Heart left ventricle (tissue), 16 donors: Measurements from ENCODE around the gene PGA4. TPM values are rescaled to one million over a fixed set of nuclear protein-coding genes. Genes with fewer than 3 reads are reported as not detected.

Experiments used
- ATAC-seq, 4 donors: fragments of 200-7000 bp; cut with Tn5 transposase; one replicate each; pipeline ENCODE4 v1.9.1; 2020 to 2022; ENCODE audit warnings: moderate library complexity in 4 of 4, mild to moderate bottlenecking in 3 of 4, moderate number of reproducible peaks in 1 of 4
- DNase-seq, 5 donors: peaks; one replicate each; pipeline ENCODE4 v3.0.0-alpha.2; 2020
- H3K27ac ChIP-seq, 12 donors: fragments of 200-600 bp; sonication (generic) in 4 of 12; one replicate each; pipeline versions ENCODE4 v1.5.0 to v1.8.0; 2016 to 2022; ENCODE audit warnings: mild to moderate bottlenecking in 2 of 12
- H3K27me3 ChIP-seq, 9 donors: fragments of 200-600 bp; sonication (generic) in 2 of 9; one replicate each; pipeline versions ENCODE4 v1.5.1 to v1.8.0; 2016 to 2022; ENCODE audit warnings: mild to moderate bottlenecking in 3 of 9
- H3K36me3 ChIP-seq, 9 donors: fragments of 200-600 bp; sonication (generic) in 2 of 9; one replicate each; pipeline versions ENCODE4 v1.5.0 to v1.8.0; 2018 to 2022; ENCODE audit warnings: mild to moderate bottlenecking in 2 of 9
- H3K4me1 ChIP-seq, 12 donors: fragments of 200-600 bp; sonication (generic) in 4 of 12; one replicate each; pipeline versions ENCODE4 v1.5.0 to v1.8.0; 2016 to 2022; ENCODE audit warnings: mild to moderate bottlenecking in 3 of 12
- H3K4me3 ChIP-seq, 12 donors: fragments of 200-600 bp; sonication (generic) in 4 of 12; one replicate each; pipeline versions ENCODE4 v1.5.0 to v1.8.0; 2017 to 2022; ENCODE audit warnings: mild to moderate bottlenecking in 9 of 12, moderate library complexity in 4 of 12
- H3K9me3 ChIP-seq, 12 donors: fragments of 200-600 bp; sonication (generic) in 4 of 12; one replicate each; pipeline versions ENCODE4 v1.5.0 to v1.8.0; 2016 to 2022; ENCODE audit warnings: mild to moderate bottlenecking in 1 of 12
- POLR2A ChIP-seq, 2 donors: fragments of 450-650 bp; IDR thresholded peaks; one replicate each; pipeline ENCODE4 v1.6.1; 2017; ENCODE audit warnings: antibody characterized with exemption in 2 of 2, mild to moderate bottlenecking in 2 of 2, moderate library complexity in 2 of 2
- WGBS, 4 donors: extraction: QIAGEN DNeasy Blood & Tissue Kit in 2 of 4; methylation state at CpG; one replicate each; pipeline versions ENCODE4 v1.1.5 to v1.1.7; 2013 to 2018; 5-methylcytosine and 5-hydroxymethylcytosine counted together
- intact Hi-C, 10 donors: fragments of 100-400 bp; cut with DNase I; formaldehyde crosslinking; loops; one replicate each; pipeline versions ENCODE4 v1.11.1 to v1.14.2; 2022
- polyA plus RNA-seq, 2 donors: library from polyadenylated mRNA; stranded (reverse); fragments of 200-250 nt; gene quantifications; one replicate each; pipeline ENCODE4 v1.2.3, GENCODE V29; 2013
- total RNA-seq, 9 donors: library from RNA; depleted of rRNA in 2 of 9; stranded (reverse); fragments of >200 nt in 2 of 9; fragmentation: NEBNext Ultra II Directional in 3 of 9; extraction: Animal tissue kit (Norgen Biotek cat#: 25700) in 3 of 9; gene quantifications; one replicate each; pipeline versions ENCODE4 v1.1.0 to v1.2.4, GENCODE V29; 2016 to 2023
- TF ChIP-seq, protein P1 (sequence below), 12 donors: fragments of 200-600 bp; sonication (generic) in 4 of 12; IDR thresholded peaks; one replicate each; pipeline versions ENCODE4 v1.5.0 to v1.8.0; 2018 to 2022; ENCODE audit warnings: antibody characterized with exemption in 12 of 12, mild to moderate bottlenecking in 5 of 12
- donor health status: ischemic (EF 13 %, LVEDD 7.1; RV severe dilation, severe dysfunction).
- donor health status: healthy with polysubstance abuse.
- donor health status: DM: no; HTN: yes; CAD: no.
- donor health status: DM: no; HTN: no; CAD: no.
- donor health status: ischemic (EF 25% LVEDD 6.9; RV normal size, moderate dysfunction).
- donor health status: ischemic (EF 25% LVEDD 5.7; RV mildly dilated, moderate dysfunction).
- donor health status: healthy.
- donor health status: DM: yes; HTN: yes; CAD: no.
- donor health status: ischemic (EF 35%, LVEDD 5.7; RV mildly dilated, moderate dysfunction).
- donor health status: nonischemic (EF 11% LVEDD 7.7; RV severe dilation, severe dysfunction).
- donor health status: DM: yes; HTN: yes; CAD: no.
- donor health status: PGD.
- donor health status: ischemic (EF 29% LVEDD 5.4; RV normal size, mild dysfunction).
- donor health status: nonischemic (EF 23%, LVEDD 6.1; RV moderate dilation, normal function).

The PGA4 gene
- total and polyA plus RNA-seq, 11 donors = 0.21 to 5.9 (median 1.0) TPM; not detected in 3

DNA sequence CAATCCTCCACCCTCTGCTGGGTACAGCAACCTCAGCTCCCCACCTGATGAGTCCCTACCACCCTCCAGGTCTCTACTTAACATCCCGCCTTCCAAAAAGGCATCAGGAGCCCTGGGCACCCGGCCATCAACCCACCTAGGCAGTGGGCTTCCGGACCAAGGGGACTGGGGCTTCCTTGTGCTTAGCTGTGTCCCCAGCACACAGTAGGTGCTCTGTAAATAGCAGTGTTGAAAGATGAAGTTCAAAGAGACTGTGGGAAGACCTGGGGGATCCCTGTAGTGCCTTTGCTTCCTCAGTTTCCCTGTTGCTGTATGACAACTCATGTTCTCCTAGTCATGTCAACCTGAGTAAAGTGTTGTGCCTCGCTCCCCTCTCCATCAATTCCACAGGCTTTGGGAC, 51.9 kb downstream of the PGA4 start:
- no peak for DNase-seq
- TF ChIP-seq POLR2A (IDR thresholded peaks at IDR 0.05) = no peak
- TF ChIP-seq, protein P1, sequence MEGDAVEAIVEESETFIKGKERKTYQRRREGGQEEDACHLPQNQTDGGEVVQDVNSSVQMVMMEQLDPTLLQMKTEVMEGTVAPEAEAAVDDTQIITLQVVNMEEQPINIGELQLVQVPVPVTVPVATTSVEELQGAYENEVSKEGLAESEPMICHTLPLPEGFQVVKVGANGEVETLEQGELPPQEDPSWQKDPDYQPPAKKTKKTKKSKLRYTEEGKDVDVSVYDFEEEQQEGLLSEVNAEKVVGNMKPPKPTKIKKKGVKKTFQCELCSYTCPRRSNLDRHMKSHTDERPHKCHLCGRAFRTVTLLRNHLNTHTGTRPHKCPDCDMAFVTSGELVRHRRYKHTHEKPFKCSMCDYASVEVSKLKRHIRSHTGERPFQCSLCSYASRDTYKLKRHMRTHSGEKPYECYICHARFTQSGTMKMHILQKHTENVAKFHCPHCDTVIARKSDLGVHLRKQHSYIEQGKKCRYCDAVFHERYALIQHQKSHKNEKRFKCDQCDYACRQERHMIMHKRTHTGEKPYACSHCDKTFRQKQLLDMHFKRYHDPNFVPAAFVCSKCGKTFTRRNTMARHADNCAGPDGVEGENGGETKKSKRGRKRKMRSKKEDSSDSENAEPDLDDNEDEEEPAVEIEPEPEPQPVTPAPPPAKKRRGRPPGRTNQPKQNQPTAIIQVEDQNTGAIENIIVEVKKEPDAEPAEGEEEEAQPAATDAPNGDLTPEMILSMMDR (IDR thresholded peaks at IDR 0.05) = no peak
- no peak overlapping the region for H3K27ac ChIP-seq
- no peak for ATAC-seq
- H3K36me3 ChIP-seq = no peaks in the 10 kb centered on the region
- H3K27me3 ChIP-seq = no peaks in the 10 kb centered on the region
- H3K4me3 ChIP-seq = no peak overlapping the region
- intact Hi-C loops = no loop called here
- H3K9me3 ChIP-seq = no peaks in the 10 kb centered on the region
- 94 to 96% (median 95%) methylated on average over 4 of the region's 4 CpGs for WGBS, 4 donors
- no peaks in the 10 kb centered on the region for H3K4me1 ChIP-seq

GRCh38 chr11:61275191-61275590, 53.0 kb downstream of the PGA4 start:
- Histone ChIP-seq H3K27ac (no peak overlapping the region), H3K4me1 (no peaks in the 10 kb centered on the region), H3K27me3 (no peaks in the 10 kb centered on the region), H3K4me3 (no peak overlapping the region), H3K36me3 (no peaks in the 10 kb centered on the region), H3K9me3 (no peaks in the 10 kb centered on the region)
- intact Hi-C loops = no loop called here
- ATAC-seq = no peak
- TF ChIP-seq, protein P1 (IDR thresholded peaks at IDR 0.05) = no peak
- no peak for TF ChIP-seq POLR2A (IDR thresholded peaks at IDR 0.05)
- DNase-seq = no peak
- WGBS, 4 donors = 90 to 96% (median 91%) methylated on average over 4 of the region's 4 CpGs

- Histone ChIP-seq H3K27me3 (no peaks in the 10 kb centered on the region), H3K36me3 (no peaks in the 10 kb centered on the region), H3K4me3 (no peak overlapping the region), H3K4me1 (no peaks in the 10 kb centered on the region), H3K9me3 (no peaks in the 10 kb centered on the region), H3K27ac (no peak overlapping the region)
- DNase-seq (no peak), ATAC-seq (no peak)
- no peak for TF ChIP-seq POLR2A (IDR thresholded peaks at IDR 0.05)
- TF ChIP-seq, protein P1 (IDR thresholded peaks at IDR 0.05) = no peak
- intact Hi-C loops = no loop called here
- WGBS, 4 donors = 82 to 93% (median 88%) methylated on average over 14 of the region's 14 CpGs
These were observed 55.2 kb downstream of the PGA4 start for GRCh38 chr11:61277186-61278000.

DNA sequence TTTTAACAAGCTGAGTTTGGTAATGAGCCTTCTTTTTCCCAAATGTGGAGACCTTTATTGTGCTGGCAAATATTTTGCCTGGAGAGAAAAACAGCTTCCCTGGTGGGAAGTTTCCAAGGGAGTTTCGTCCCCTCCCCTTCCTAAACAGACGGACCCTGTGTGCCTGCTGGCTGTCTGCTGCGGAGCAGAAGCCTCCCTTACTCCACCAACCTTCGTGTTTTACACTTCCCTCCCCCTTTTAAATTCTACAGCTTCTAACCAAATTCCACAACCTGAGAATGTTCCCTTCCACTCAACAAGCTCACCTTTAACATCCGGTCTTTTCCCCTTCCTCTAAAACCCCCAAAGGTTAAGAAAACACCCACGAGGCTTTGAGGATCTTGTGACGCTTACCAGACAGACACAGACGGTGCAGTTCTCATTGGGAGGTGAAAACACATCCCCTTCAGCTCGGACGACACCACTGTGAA, 55.9 kb downstream of the PGA4 start:
- Histone ChIP-seq H3K4me3 (no peak overlapping the region), H3K27ac (no peak overlapping the region), H3K27me3 (no peaks in the 10 kb centered on the region), H3K9me3 (no peaks in the 10 kb centered on the region), H3K4me1 (no peaks in the 10 kb centered on the region), H3K36me3 (no peaks in the 10 kb centered on the region)
- 66 to 72% (median 69%) methylated on average over 10 of the region's 10 CpGs for WGBS, 4 donors
- ATAC-seq (no peak), DNase-seq (no peak)
- intact Hi-C loops = no loop called here
- no peak for TF ChIP-seq POLR2A (IDR thresholded peaks at IDR 0.05)
